Stomach (tissue), 4 donors: ENCODE results near the gene TIMM17A.

ENCODE experiments used
- POLR2A ChIP-seq, 4 donors: fragments of 450-650 bp; IDR thresholded peaks; one replicate each; pipeline ENCODE4 v1.6.1; 2016; ENCODE audit warnings: antibody characterized with exemption in 4 of 4, control low read depth in 2 of 4, mild to moderate bottlenecking in 1 of 4, moderate library complexity in 1 of 4
- TF ChIP-seq, protein P1 (sequence below), 7 experiments: fragments of 450-650 bp in 4 of 7; fragments of 200-600 bp in 3 of 7; sonication (generic) in 3 of 7; IDR thresholded peaks; one replicate each; pipeline ENCODE4 v1.5.1; 2016 to 2019; ENCODE audit warnings: antibody characterized with exemption in 7 of 7, control low read depth in 2 of 7, mild to moderate bottlenecking in 1 of 7

DNA sequence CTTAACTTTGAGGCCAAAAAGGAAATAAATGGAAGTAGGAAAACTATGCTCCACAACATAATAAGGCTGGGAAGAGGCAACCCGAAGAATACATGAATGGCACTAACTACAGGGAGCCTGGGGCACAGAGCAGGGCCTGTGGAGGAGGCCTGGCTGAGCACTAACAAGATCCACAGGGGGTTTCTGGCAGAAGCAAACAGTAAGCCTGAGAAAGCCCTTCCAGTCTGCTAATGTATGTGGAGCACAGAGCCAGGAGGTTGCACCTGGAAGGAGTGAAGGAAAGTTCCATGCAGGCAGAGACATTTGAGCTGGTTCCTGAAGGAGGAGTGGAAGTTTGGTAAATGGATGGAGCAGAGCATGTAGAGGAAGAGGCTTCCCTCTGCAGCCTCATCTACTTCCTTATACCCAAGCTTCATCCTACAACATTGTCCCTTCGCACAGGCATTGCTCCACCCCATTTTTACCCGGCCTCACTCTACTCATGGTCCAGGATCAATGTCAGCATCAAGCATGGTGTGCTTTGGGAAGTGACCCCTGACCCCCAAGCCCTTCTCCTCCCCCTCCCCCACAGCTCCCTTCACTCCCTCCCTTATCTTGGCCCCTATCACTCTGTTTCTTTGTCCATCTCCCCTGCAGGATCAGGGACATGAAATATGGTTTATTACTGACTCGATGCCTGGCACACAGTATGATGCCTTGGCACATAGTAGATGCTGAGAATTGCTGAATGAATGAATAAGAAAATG, 43.3 kb upstream of the TIMM17A start:
- TF ChIP-seq POLR2A (IDR thresholded peaks at IDR 0.05) = no peak
- TF ChIP-seq, protein P1, sequence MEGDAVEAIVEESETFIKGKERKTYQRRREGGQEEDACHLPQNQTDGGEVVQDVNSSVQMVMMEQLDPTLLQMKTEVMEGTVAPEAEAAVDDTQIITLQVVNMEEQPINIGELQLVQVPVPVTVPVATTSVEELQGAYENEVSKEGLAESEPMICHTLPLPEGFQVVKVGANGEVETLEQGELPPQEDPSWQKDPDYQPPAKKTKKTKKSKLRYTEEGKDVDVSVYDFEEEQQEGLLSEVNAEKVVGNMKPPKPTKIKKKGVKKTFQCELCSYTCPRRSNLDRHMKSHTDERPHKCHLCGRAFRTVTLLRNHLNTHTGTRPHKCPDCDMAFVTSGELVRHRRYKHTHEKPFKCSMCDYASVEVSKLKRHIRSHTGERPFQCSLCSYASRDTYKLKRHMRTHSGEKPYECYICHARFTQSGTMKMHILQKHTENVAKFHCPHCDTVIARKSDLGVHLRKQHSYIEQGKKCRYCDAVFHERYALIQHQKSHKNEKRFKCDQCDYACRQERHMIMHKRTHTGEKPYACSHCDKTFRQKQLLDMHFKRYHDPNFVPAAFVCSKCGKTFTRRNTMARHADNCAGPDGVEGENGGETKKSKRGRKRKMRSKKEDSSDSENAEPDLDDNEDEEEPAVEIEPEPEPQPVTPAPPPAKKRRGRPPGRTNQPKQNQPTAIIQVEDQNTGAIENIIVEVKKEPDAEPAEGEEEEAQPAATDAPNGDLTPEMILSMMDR (IDR thresholded peaks at IDR 0.05) = no peak
